Mesenchymal stem cell (in vitro differentiated cells and primary cell): ENCODE results near the gene PGK1.
"Not testable (repeated sequence)": the region's sequence is repeated elsewhere in the genome, so short reads cannot be mapped to it uniquely, and the experiment has no call there.

ENCODE experiments used
- DNase-seq: peaks from one replicate; pipeline ENCODE4 v3.0.0-alpha.2; 2013
- H2AFZ ChIP-seq: one replicate; pipeline ENCODE4 v1.6.1; 2013; ENCODE audit warnings: low read depth, mild to moderate bottlenecking, control low read depth, inconsistent platforms, low read length, moderate library complexity
- H2AK5ac ChIP-seq: 2 replicates; pipeline ENCODE4 v1.6.1; 2013; ENCODE audit warnings: low read length, moderate library complexity, mild to moderate bottlenecking, inconsistent platforms; ENCODE audit not compliant: severe bottlenecking
- H2BK120ac ChIP-seq: one replicate; pipeline ENCODE4 v1.6.1; 2013; ENCODE audit warnings: low read depth, mild to moderate bottlenecking, inconsistent platforms, low read length, moderate library complexity
- H2BK12ac ChIP-seq, 2 experiments: one replicate each; pipeline ENCODE4 v1.6.1; 2013; ENCODE audit warnings: inconsistent platforms in 2 of 2, low read length in 2 of 2, mild to moderate bottlenecking in 2 of 2, moderate library complexity in 2 of 2, control low read depth in 1 of 2
- H2BK15ac ChIP-seq: one replicate; pipeline ENCODE4 v1.6.1; 2013; ENCODE audit warnings: mild to moderate bottlenecking, low read depth, inconsistent platforms; ENCODE audit not compliant: poor library complexity, severe bottlenecking
- H2BK5ac ChIP-seq: 2 replicates; pipeline ENCODE4 v1.6.1; 2013; ENCODE audit warnings: low read depth, mild to moderate bottlenecking, low read length, control low read depth, inconsistent platforms; ENCODE audit not compliant: poor library complexity, severe bottlenecking
- H3K14ac ChIP-seq, 2 experiments: one replicate each; pipeline ENCODE4 v1.6.1; 2013; ENCODE audit warnings: inconsistent platforms in 2 of 2, low read length in 2 of 2, control low read depth in 1 of 2, mild to moderate bottlenecking in 1 of 2, moderate library complexity in 1 of 2
- H3K18ac ChIP-seq, 2 experiments: one replicate each; pipeline ENCODE4 v1.6.1; 2013; ENCODE audit warnings: inconsistent platforms in 2 of 2, low read length in 2 of 2, control low read depth in 1 of 2, low read depth in 1 of 2, mild to moderate bottlenecking in 1 of 2
- H3K23ac ChIP-seq, 2 experiments: one replicate each; pipeline ENCODE4 v1.6.1; 2013; ENCODE audit warnings: inconsistent platforms in 2 of 2, low read length in 2 of 2, mild to moderate bottlenecking in 2 of 2, moderate library complexity in 2 of 2, control low read depth in 1 of 2
- H3K27ac ChIP-seq: 2 replicates; pipeline ENCODE4 v1.5.1; 2013; ENCODE audit warnings: mild to moderate bottlenecking, moderate library complexity, low read length, control low read depth, inconsistent platforms; ENCODE audit not compliant: poor library complexity, severe bottlenecking
- H3K27me3 ChIP-seq, 2 experiments: 2 replicates each; pipeline versions ENCODE4 v1.6.1 to v1.7.0; 2013; ENCODE audit warnings: low read length in 2 of 2, mild to moderate bottlenecking in 2 of 2, moderate library complexity in 2 of 2, control low read depth in 1 of 2, inconsistent platforms in 1 of 2; ENCODE audit not compliant: control insufficient read depth in 1 of 2, insufficient read depth in 1 of 2
- H3K36me3 ChIP-seq, 2 experiments: 2 replicates each; pipeline versions ENCODE4 v1.6.1 to v1.7.0; 2013; ENCODE audit warnings: low read length in 2 of 2, control low read depth in 1 of 2, inconsistent platforms in 1 of 2, low read depth in 1 of 2, mild to moderate bottlenecking in 1 of 2; ENCODE audit not compliant: insufficient read depth in 2 of 2, control insufficient read depth in 1 of 2
- H3K4ac ChIP-seq, 2 experiments: one replicate each; pipeline ENCODE4 v1.6.1; 2013; ENCODE audit warnings: inconsistent platforms in 2 of 2, low read length in 2 of 2, mild to moderate bottlenecking in 2 of 2, moderate library complexity in 2 of 2, control low read depth in 1 of 2, low read depth in 1 of 2
- H3K4me1 ChIP-seq: 2 replicates; pipeline ENCODE4 v1.6.1; 2013; ENCODE audit warnings: low read depth, low read length, control low read depth; ENCODE audit not compliant: control insufficient read depth, insufficient read depth
- H3K4me2 ChIP-seq: 2 replicates; pipeline ENCODE4 v1.6.1; 2013; ENCODE audit warnings: low read length, mild to moderate bottlenecking, inconsistent platforms; ENCODE audit not compliant: poor library complexity, severe bottlenecking
- H3K4me3 ChIP-seq, 2 experiments: 2 replicates each; pipeline versions ENCODE4 v1.5.1 to v1.7.0; 2013; ENCODE audit warnings: low read length in 2 of 2, mild to moderate bottlenecking in 2 of 2, control low read depth in 1 of 2, low read depth in 1 of 2; ENCODE audit not compliant: insufficient read depth in 1 of 2
- H3K79me1 ChIP-seq: replicated peaks from 2 replicates; pipeline ENCODE4 v1.6.1; 2013; ENCODE audit warnings: mild to moderate bottlenecking, control low read depth, low read length, inconsistent platforms; ENCODE audit not compliant: poor library complexity, severe bottlenecking
- H3K9ac ChIP-seq: 2 replicates; pipeline ENCODE4 v1.7.0; 2013; ENCODE audit warnings: mild to moderate bottlenecking, low read length, moderate library complexity
- H3K9me3 ChIP-seq: 2 replicates; pipeline ENCODE4 v1.7.0; 2013; ENCODE audit warnings: mild to moderate bottlenecking, low read length; ENCODE audit not compliant: control insufficient read depth
- H4K8ac ChIP-seq: one replicate; pipeline ENCODE4 v1.6.1; 2013; ENCODE audit warnings: inconsistent platforms, mild to moderate bottlenecking, low read length, moderate library complexity
- H4K91ac ChIP-seq: one replicate; pipeline ENCODE4 v1.6.1; 2013; ENCODE audit warnings: mild to moderate bottlenecking, low read length, inconsistent platforms
- WGBS: methylation state at CpG from one replicate; pipeline ENCODE4 v1.1.7; 2013; ENCODE audit warnings: mixed read lengths; 5-methylcytosine and 5-hydroxymethylcytosine counted together

PGK1 gene

GRCh38 chrX:78075787-78076389 lies 28.2 kb upstream of the PGK1 start:
- Histone ChIP-seq H3K9ac (no peak overlapping the region), H3K18ac (no peak overlapping the region), H2BK5ac (no peak overlapping the region), H3K27ac (no peak overlapping the region), H3K4me1 (no peaks in the 10 kb centered on the region), H4K8ac (no peak overlapping the region), H3K14ac (no peak overlapping the region), H2BK120ac (no peak overlapping the region), H3K23ac (no peak overlapping the region), H3K27me3 (no peaks in the 10 kb centered on the region), H3K4ac (no peak overlapping the region), H2BK12ac (no peak overlapping the region), H3K4me2 (no peak overlapping the region), H3K36me3 (no peaks in the 10 kb centered on the region), H3K4me3 (no peak overlapping the region), H2AK5ac (no peak overlapping the region), H2AFZ (no peak overlapping the region), H3K79me1 (no peaks in the 10 kb centered on the region), H2BK15ac (no peak overlapping the region), H3K9me3 (peaks cover 8% of the 10 kb centered on the region), H4K91ac (no peak overlapping the region)
- no peak for DNase-seq
- 83% methylated on average over 4 of the region's 5 CpGs for WGBS

- not testable (repeated sequence) for H2BK15ac ChIP-seq, H3K4ac ChIP-seq, H2BK120ac ChIP-seq, H3K36me3 ChIP-seq, H2BK12ac ChIP-seq, H4K8ac ChIP-seq, H3K23ac ChIP-seq, H3K79me1 ChIP-seq, H3K4me3 ChIP-seq, H3K18ac ChIP-seq, H3K27me3 ChIP-seq, H3K27ac ChIP-seq, H3K4me1 ChIP-seq, H3K9ac ChIP-seq, DNase-seq, H2AK5ac ChIP-seq, H3K9me3 ChIP-seq, H3K14ac ChIP-seq, H4K91ac ChIP-seq, H3K4me2 ChIP-seq, H2AFZ ChIP-seq, H2BK5ac ChIP-seq
- WGBS, result no CpG with 5 or more reads among the region's 6 CpGs
Measured at GRCh38 chrX:78081413-78081812, 22.6 kb upstream of the PGK1 start.

DNA sequence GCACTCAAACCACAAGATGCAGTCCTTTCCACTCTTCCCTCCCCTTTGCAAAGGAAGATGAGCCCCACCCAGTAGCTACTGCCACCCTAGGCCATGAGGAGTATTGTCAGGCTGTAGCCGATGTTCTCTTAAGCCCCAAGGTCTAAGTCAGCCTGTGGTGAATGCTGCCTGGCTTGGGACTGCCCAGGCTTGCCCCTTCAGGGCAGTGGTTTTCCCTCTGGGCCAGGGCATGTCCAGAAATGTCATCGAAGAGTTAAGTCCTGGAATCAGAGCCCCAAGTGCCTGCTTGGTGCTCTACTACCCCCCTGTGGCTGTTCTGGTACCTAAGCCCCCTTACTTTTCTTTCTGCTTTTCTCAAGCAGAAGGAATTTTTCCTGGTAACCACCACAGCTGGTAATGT lies 11.8 kb upstream of the PGK1 start:
- no peak overlapping the region for H3K4me3 ChIP-seq
- no peaks in the 10 kb centered on the region for H3K4me1 ChIP-seq
- H4K8ac ChIP-seq, result peak overlapping the region; percentile 23
- peak overlapping the region; percentile 36 for H3K9ac ChIP-seq
- H3K4ac ChIP-seq, result no peak overlapping the region
- no peak overlapping the region for H2BK5ac ChIP-seq
- H4K91ac ChIP-seq, result no peak overlapping the region
- peak overlapping the region in 1 of 2 experiments; percentile 40 for H2BK12ac ChIP-seq
- no peak overlapping the region for H2AK5ac ChIP-seq
- H3K79me1 ChIP-seq, result no peaks in the 10 kb centered on the region
- H2BK120ac ChIP-seq, result no peak overlapping the region
- H2AFZ ChIP-seq, result no peak overlapping the region
- no peak overlapping the region for H3K27ac ChIP-seq
- WGBS, result 5% methylated on average over 2 of the region's 2 CpGs
- peak overlapping the region; percentile 48 for H2BK15ac ChIP-seq
- peaks cover 4% of the 10 kb centered on the region for H3K9me3 ChIP-seq
- H3K36me3 ChIP-seq, result no peaks in the 10 kb centered on the region
- peaks cover 0 to 6% of the 10 kb centered on the region in 2 experiments for H3K27me3 ChIP-seq
- no peak overlapping the region for H3K14ac ChIP-seq
- H3K18ac ChIP-seq, result peak overlapping the region in 1 of 2 experiments; percentile 46
- H3K23ac ChIP-seq, result no peak overlapping the region
- no peak overlapping the region for H3K4me2 ChIP-seq
- DNase-seq, result peak; percentile 71

GRCh38 chrX:78098108-78098507 lies 5.9 kb upstream of the PGK1 start:
- Histone ChIP-seq H3K18ac (no peak overlapping the region), H4K91ac (no peak overlapping the region), H3K4me2 (no peak overlapping the region), H3K27me3 (peaks cover 0 to 6% of the 10 kb centered on the region in 2 experiments), H3K4ac (no peak overlapping the region), H3K4me3 (no peak overlapping the region), H2AK5ac (no peak overlapping the region), H4K8ac (no peak overlapping the region), H2BK120ac (no peak overlapping the region), H3K4me1 (no peaks in the 10 kb centered on the region), H3K36me3 (no peaks in the 10 kb centered on the region), H3K9ac (no peak overlapping the region), H3K23ac (no peak overlapping the region), H3K14ac (no peak overlapping the region), H2AFZ (no peak overlapping the region), H2BK15ac (no peak overlapping the region), H2BK5ac (no peak overlapping the region), H3K27ac (no peak overlapping the region), H3K9me3 (no peaks in the 10 kb centered on the region), H3K79me1 (no peaks in the 10 kb centered on the region), H2BK12ac (no peak overlapping the region)
- DNase-seq, result no peak
